Central memory CD8-positive, alpha-beta T cell (primary cell): ENCODE data around the gene VENTX.
"Not testable (repeated sequence)": the region's sequence is repeated elsewhere in the genome, so short reads cannot be mapped to it uniquely, and the experiment has no call there.

Experiments used
- ATAC-seq: fragments of 150-1000 bp; cut with Tn5 transposase; replicated peaks from 2 replicates; pipeline ENCODE4 v1.10.0; 2022; ENCODE audit warnings: mild to moderate bottlenecking, moderate FRiP score, moderate number of reproducible peaks; ENCODE audit not compliant: poor library complexity, severe bottlenecking; ENCODE audit errors: extremely low read depth
- DNase-seq, 2 donors: peaks; one replicate each; pipeline ENCODE4 v3.0.0; 2021; ENCODE audit warnings: low spot score in 2 of 2
- H3K27ac Mint-ChIP-seq: one replicate; pipeline ENCODE4 v1.8.0; 2022; ENCODE audit warnings: low read depth, mild to moderate bottlenecking, moderate library complexity, mixed read lengths
- H3K27me3 Mint-ChIP-seq: one replicate; pipeline ENCODE4 v1.8.0; 2022; ENCODE audit warnings: mixed read lengths
- H3K36me3 Mint-ChIP-seq: one replicate; pipeline ENCODE4 v1.8.0; 2022; ENCODE audit warnings: mild to moderate bottlenecking, moderate library complexity, mixed read lengths; ENCODE audit not compliant: insufficient read depth
- H3K4me1 Mint-ChIP-seq: one replicate; pipeline ENCODE4 v1.8.0; 2022; ENCODE audit warnings: mixed read lengths
- H3K4me3 Mint-ChIP-seq: one replicate; pipeline ENCODE4 v1.8.0; 2022; ENCODE audit warnings: mild to moderate bottlenecking, moderate library complexity, mixed read lengths
- H3K9me3 Mint-ChIP-seq: one replicate; pipeline ENCODE4 v1.8.0; 2022; ENCODE audit warnings: mixed read lengths

The VENTX gene

GRCh38 chr10:133214468-133215410 lies 22.9 kb upstream of the VENTX start:
- no peak overlapping the region for H3K27ac Mint-ChIP-seq
- DNase-seq: no peak
- H3K4me3 Mint-ChIP-seq: no peak overlapping the region
- H3K9me3 Mint-ChIP-seq: no peaks in the 10 kb centered on the region
- ATAC-seq: no peak
- no peaks in the 10 kb centered on the region for H3K36me3 Mint-ChIP-seq
- H3K27me3 Mint-ChIP-seq: no peaks in the 10 kb centered on the region
- H3K4me1 Mint-ChIP-seq: no peaks in the 10 kb centered on the region

GRCh38 chr10:133215586-133215985 lies 22.1 kb upstream of the VENTX start:
- H3K36me3 Mint-ChIP-seq: no peaks in the 10 kb centered on the region

GRCh38 chr10:133216776-133217175 lies 20.9 kb upstream of the VENTX start:
- Mint-ChIP-seq H3K36me3 (no peaks in the 10 kb centered on the region), H3K4me3 (no peak overlapping the region)

More at GRCh38 chr10:133215586-133215985, 22.1 kb upstream of the VENTX start:
- no peaks in the 10 kb centered on the region for H3K27me3 Mint-ChIP-seq
- H3K27ac Mint-ChIP-seq: no peak overlapping the region
- no peak overlapping the region for H3K4me3 Mint-ChIP-seq
- DNase-seq (no peak), ATAC-seq (no peak)
- H3K4me1 Mint-ChIP-seq: no peaks in the 10 kb centered on the region
- H3K9me3 Mint-ChIP-seq: no peaks in the 10 kb centered on the region

GRCh38 chr10:133217800-133218589 lies 19.7 kb upstream of the VENTX start:
- Mint-ChIP-seq H3K27ac (no peak overlapping the region), H3K36me3 (no peaks in the 10 kb centered on the region), H3K27me3 (peaks cover 10% of the 10 kb centered on the region), H3K4me3 (no peak overlapping the region), H3K9me3 (no peaks in the 10 kb centered on the region), H3K4me1 (no peaks in the 10 kb centered on the region)
- DNase-seq (no peak), ATAC-seq (no peak)

More at GRCh38 chr10:133216776-133217175, 20.9 kb upstream of the VENTX start:
- H3K27ac Mint-ChIP-seq: no peak overlapping the region
- DNase-seq (no peak), ATAC-seq (no peak)
- peaks cover 10% of the 10 kb centered on the region for H3K27me3 Mint-ChIP-seq
- no peaks in the 10 kb centered on the region for H3K4me1 Mint-ChIP-seq
- no peaks in the 10 kb centered on the region for H3K9me3 Mint-ChIP-seq

GRCh38 chr10:133218891-133219290 lies 18.8 kb upstream of the VENTX start:
- no peak overlapping the region for H3K27ac Mint-ChIP-seq
- H3K9me3 Mint-ChIP-seq: no peaks in the 10 kb centered on the region
- no peak overlapping the region for H3K4me3 Mint-ChIP-seq
- no peak for ATAC-seq
- H3K36me3 Mint-ChIP-seq: no peaks in the 10 kb centered on the region
- H3K4me1 Mint-ChIP-seq: no peaks in the 10 kb centered on the region
- no peak for DNase-seq
- peaks cover 10% of the 10 kb centered on the region for H3K27me3 Mint-ChIP-seq

- peaks cover 10% of the 10 kb centered on the region for H3K27me3 Mint-ChIP-seq
- no peak for ATAC-seq
- H3K4me1 Mint-ChIP-seq: no peaks in the 10 kb centered on the region
These were observed 17.9 kb upstream of the VENTX start for GRCh38 chr10:133219782-133220181.

GRCh38 chr10:133221331-133221730 lies 16.3 kb upstream of the VENTX start:
- Mint-ChIP-seq H3K4me3 (no peak overlapping the region), H3K4me1 (no peaks in the 10 kb centered on the region), H3K27me3 (peaks cover 21% of the 10 kb centered on the region), H3K36me3 (no peaks in the 10 kb centered on the region), H3K27ac (no peak overlapping the region), H3K9me3 (no peaks in the 10 kb centered on the region)
- no peak for DNase-seq
- ATAC-seq: no peak

More at GRCh38 chr10:133219782-133220181, 17.9 kb upstream of the VENTX start:
- DNase-seq: no peak
- Mint-ChIP-seq H3K36me3 (no peaks in the 10 kb centered on the region), H3K4me3 (no peak overlapping the region), H3K9me3 (no peaks in the 10 kb centered on the region), H3K27ac (no peak overlapping the region)

GRCh38 chr10:133221756-133222155 lies 15.9 kb upstream of the VENTX start:
- not testable (repeated sequence) for H3K27ac Mint-ChIP-seq, H3K36me3 Mint-ChIP-seq, H3K4me3 Mint-ChIP-seq, DNase-seq, H3K9me3 Mint-ChIP-seq, ATAC-seq, H3K4me1 Mint-ChIP-seq
- H3K27me3 Mint-ChIP-seq: peaks cover 25% of the 10 kb centered on the region

- ATAC-seq (no peak), DNase-seq (no peak)
- Mint-ChIP-seq H3K27ac (no peak overlapping the region), H3K4me1 (peaks cover 1% of the 10 kb centered on the region), H3K4me3 (no peak overlapping the region), H3K9me3 (no peaks in the 10 kb centered on the region), H3K36me3 (no peaks in the 10 kb centered on the region), H3K27me3 (peaks cover 48% of the 10 kb centered on the region)
These were observed 13.6 kb upstream of the VENTX start for GRCh38 chr10:133224076-133224475.

- DNase-seq: no peak
- no peak for ATAC-seq
- Mint-ChIP-seq H3K36me3 (peaks cover 3% of the 10 kb centered on the region), H3K4me1 (peaks cover 7% of the 10 kb centered on the region), H3K4me3 (no peak overlapping the region), H3K27ac (no peak overlapping the region), H3K9me3 (no peaks in the 10 kb centered on the region), H3K27me3 (peaks cover 55% of the 10 kb centered on the region)
These were observed 12.8 kb upstream of the VENTX start for GRCh38 chr10:133224756-133225372.

- DNase-seq (no peak), ATAC-seq (no peak)
- peaks cover 7% of the 10 kb centered on the region for H3K4me1 Mint-ChIP-seq
- peaks cover 55% of the 10 kb centered on the region for H3K27me3 Mint-ChIP-seq
- H3K36me3 Mint-ChIP-seq: peaks cover 3% of the 10 kb centered on the region
- H3K9me3 Mint-ChIP-seq: no peaks in the 10 kb centered on the region
- no peak overlapping the region for H3K27ac Mint-ChIP-seq
- H3K4me3 Mint-ChIP-seq: no peak overlapping the region
These were observed 11.9 kb upstream of the VENTX start for GRCh38 chr10:133225707-133226191.

- Mint-ChIP-seq H3K4me3 (no peak overlapping the region), H3K36me3 (peaks cover 3% of the 10 kb centered on the region), H3K4me1 (peaks cover 7% of the 10 kb centered on the region), H3K9me3 (no peaks in the 10 kb centered on the region), H3K27me3 (peaks cover 54% of the 10 kb centered on the region), H3K27ac (no peak overlapping the region)
- ATAC-seq (no peak), DNase-seq (no peak)
These were observed 11.3 kb upstream of the VENTX start for GRCh38 chr10:133226251-133226808.
